ENCODE data around the gene GRK2. TPM values are rescaled to one million over a fixed set of nuclear protein-coding genes. Genes with fewer than 3 reads are reported as not detected.
"Not testable (repeated sequence)": the region's sequence is repeated elsewhere in the genome, so short reads cannot be mapped to it uniquely, and the experiment has no call there.

GRK2 gene
- total RNA-seq, result 100 to 1,000 TPM; 394 to 432 TPM

DNA sequence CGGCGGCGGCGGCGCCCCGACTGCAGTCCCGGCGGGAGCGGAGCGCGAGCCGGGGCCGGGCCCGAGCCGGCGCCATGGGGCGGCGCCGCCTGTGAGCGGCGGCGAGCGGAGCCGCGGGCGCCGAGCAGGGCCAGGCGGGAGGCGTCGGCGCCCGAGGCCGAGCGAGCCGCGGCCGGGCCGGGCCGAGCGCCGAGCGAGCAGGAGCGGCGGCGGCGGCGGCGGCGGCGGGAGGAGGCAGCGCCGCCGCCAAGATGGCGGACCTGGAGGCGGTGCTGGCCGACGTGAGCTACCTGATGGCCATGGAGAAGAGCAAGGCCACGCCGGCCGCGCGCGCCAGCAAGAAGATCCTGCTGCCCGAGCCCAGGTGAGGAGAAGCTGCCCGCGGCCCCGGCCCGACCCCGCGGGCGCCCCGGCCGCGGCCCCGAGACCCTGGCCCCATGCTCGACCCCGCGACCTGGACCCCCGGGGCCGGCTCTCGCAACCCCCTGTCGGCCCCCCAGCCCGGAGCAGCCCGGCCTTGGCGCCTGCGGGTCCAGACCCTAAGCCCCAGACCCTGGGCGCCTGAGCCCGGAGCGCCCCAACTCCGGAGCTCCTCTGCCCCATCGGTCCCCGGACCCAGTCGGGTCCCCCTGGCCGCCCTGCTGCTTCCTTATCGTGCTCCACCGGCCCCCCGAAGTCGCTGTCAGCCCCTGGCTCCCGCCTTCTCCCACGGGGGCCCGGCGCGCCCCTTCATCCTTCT lies at the start of gene GRK2:
Gene GRK2 (plus strand): TSS at position 25 of the 739 bp plus-strand sequence. CDS start 227 bp downstream, at position 252.
- Mint-ChIP-seq H3K36me3 (peaks cover 17% of the 10 kb centered on the region), H3K4me3 (peak within 1 kb of the TSS; percentile 99), H3K9me3 (no peaks in the 10 kb centered on the region), H3K27me3 (no peaks in the 10 kb centered on the region), H3K4me1 (ENCODE audit: low read depth in 2 of 2) (peaks cover 66 to 72% of the 10 kb centered on the region in 2 donors), H3K27ac (peak within 1 kb of the TSS; percentile 99 to 100)
- DNase-seq (ENCODE audit: low spot score) (no peak), ATAC-seq (peak; percentile 11 to 13)

DNA sequence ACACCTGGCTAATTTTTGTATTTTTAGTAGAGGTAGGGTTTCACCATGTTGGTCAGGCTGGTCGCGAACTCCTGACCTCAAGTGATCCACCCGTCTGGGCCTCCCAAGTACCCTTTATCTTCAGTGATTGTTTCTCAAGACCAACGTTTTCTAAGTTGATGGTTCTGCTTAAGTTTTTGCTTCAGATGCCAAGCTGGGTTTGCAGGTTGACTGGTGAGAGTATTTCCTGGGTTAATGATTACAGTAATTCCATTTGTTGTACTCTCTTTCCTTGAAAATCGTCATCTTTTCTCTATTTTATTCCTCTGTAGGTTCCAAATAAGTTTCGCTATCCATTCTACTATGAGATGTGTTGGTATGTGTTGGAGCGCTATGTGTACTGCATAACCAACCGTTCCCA lies 38.5 kb upstream of the GRK2 start:
- peaks cover 0 to 2% of the 10 kb centered on the region in 2 donors for H3K4me1 Mint-ChIP-seq (ENCODE audit: low read depth in 2 of 2)
- DNase-seq (ENCODE audit: low spot score) (no peak), ATAC-seq (no peak)
- no peaks in the 10 kb centered on the region for H3K27me3 Mint-ChIP-seq
- peaks cover 5% of the 10 kb centered on the region for H3K36me3 Mint-ChIP-seq
- H3K4me3 Mint-ChIP-seq, result no peak overlapping the region
- H3K9me3 Mint-ChIP-seq, result no peaks in the 10 kb centered on the region
- H3K27ac Mint-ChIP-seq, result peak overlapping the region in 1 of 2 donors; percentile 32

DNA sequence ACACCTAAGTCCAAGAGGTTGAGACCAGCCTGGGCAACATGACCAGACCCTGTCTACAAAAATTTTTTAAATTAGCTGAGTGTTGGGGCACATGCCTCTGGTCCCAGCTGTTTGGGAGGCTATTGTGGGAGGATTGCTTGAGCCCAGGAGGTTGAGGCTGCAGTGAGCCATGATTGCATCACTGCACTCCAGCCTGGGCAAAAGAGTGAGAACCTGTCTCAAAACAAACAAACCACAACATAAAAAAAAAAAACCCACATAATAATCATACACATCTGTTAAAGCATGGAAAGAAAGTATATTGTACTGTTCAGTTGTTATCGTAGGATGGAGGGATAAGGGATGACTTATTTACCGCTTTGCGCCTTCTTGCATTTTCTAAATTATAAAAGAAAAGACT lies 35.9 kb upstream of the GRK2 start:
- H3K27ac Mint-ChIP-seq, result no peak overlapping the region
- H3K9me3 Mint-ChIP-seq, result no peaks in the 10 kb centered on the region
- H3K4me1 Mint-ChIP-seq (ENCODE audit: low read depth in 2 of 2), result peaks cover 6 to 12% of the 10 kb centered on the region in 2 donors
- DNase-seq (ENCODE audit: low spot score) (no peak), ATAC-seq (no peak)
- H3K4me3 Mint-ChIP-seq, result no peak overlapping the region
- H3K27me3 Mint-ChIP-seq, result no peaks in the 10 kb centered on the region
- peaks cover 5% of the 10 kb centered on the region for H3K36me3 Mint-ChIP-seq

DNA sequence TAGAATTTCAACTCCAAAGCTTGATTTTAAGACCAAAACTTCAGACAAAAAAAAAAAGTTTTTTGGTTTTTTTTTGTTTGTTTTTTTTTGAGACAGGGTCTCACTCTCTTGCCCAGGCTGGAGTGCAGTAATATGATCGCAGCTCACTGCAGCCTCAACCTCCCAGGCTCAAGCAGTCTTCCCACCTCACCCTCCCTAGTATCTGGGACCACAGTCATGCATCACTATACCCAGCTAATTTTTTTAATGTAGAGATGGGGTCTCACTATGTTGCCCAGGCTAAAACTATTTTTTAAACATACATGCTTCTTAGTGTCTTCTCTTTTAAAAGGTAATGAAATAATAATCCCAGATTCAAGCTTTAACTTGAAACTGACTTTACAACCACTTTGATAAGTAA lies 35.4 kb upstream of the GRK2 start:
- Mint-ChIP-seq H3K4me3 (no peak overlapping the region), H3K27me3 (no peaks in the 10 kb centered on the region), H3K9me3 (no peaks in the 10 kb centered on the region), H3K27ac (no peak overlapping the region), H3K4me1 (ENCODE audit: low read depth in 2 of 2) (peaks cover 6 to 12% of the 10 kb centered on the region in 2 donors), H3K36me3 (peaks cover 5% of the 10 kb centered on the region)
- DNase-seq (ENCODE audit: low spot score), result no peak
- no peak for ATAC-seq

DNA sequence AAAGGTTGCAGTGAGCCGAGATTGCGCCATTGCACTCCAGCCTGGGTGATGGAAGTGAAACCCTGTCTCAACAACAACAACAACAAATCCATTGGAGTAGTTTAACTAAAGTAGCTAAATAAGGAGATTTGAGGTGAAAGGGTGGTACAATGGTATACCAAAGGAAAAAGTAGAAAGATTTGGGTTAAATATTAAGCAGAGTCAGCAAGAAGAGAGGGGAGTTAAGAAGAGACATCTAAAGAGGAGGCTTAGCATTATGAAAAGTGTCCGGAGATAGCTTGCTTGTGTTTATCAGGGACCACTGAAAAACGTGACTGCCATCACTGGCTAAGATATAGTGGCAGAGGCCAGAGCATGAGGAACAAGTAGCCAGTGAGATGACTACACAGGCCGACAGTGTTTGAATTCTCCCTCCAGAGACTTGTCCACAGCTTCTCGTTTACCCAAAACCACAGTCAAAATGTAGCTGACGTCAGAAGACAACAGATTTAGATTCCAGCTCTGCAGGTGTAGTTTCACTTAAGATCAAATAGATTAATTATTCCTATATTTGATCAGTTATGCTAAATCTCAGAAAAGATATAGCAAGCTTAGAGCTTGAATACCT lies 32.6 kb upstream of the GRK2 start:
- Mint-ChIP-seq H3K4me3 (no peak overlapping the region), H3K4me1 (ENCODE audit: low read depth in 2 of 2) (peaks cover 7 to 12% of the 10 kb centered on the region in 2 donors), H3K9me3 (no peaks in the 10 kb centered on the region), H3K27me3 (no peaks in the 10 kb centered on the region), H3K27ac (peak overlapping the region; percentile 2 to 30), H3K36me3 (no peaks in the 10 kb centered on the region)
- ATAC-seq (no peak), DNase-seq (ENCODE audit: low spot score) (no peak)

DNA sequence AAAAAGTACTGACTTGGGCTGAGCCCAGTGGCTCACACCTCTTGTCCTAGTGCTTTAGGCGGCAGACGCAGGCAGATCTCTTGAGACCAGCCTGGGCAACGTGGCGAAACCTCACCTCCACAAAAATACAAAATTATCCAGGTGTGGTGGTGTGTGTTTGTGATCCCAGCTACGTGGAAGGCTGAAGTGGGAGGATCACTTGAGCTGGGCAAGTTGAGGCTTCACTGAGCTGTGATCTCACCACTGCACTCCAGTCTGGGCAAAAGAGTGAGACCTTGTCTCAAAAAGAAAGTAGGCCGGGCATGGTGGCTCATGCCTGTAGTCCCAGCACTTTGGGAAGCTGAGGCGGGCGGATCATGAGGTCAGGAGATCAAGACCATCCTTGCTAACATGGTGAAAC lies 31.7 kb upstream of the GRK2 start:
- peaks cover 16 to 21% of the 10 kb centered on the region in 2 donors for H3K4me1 Mint-ChIP-seq (ENCODE audit: low read depth in 2 of 2)
- H3K27ac Mint-ChIP-seq, result peak overlapping the region; percentile 2 to 14
- not testable (repeated sequence) for DNase-seq (ENCODE audit: low spot score); H3K36me3 Mint-ChIP-seq; H3K27me3 Mint-ChIP-seq; H3K9me3 Mint-ChIP-seq; H3K4me3 Mint-ChIP-seq; ATAC-seq

DNA sequence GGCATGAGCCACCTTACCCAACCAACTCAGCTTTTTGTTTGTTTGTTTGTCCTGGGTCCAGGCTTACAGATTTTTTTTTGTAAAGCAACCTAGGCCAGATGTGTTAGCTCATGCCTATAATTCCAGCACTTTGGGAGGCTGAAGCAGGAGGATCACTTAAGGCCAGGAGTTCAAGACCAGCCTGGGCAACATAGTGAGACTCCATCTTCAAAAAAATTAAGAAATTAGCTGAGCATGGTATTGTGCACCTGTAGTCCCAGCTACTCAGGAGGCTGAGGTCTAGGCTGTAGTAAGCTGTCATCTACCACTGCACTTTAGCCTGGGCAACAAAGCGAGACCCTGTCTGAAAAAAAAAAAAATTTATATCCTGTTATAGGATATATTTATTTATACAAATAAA lies 28.7 kb upstream of the GRK2 start:
- no peak overlapping the region for H3K4me3 Mint-ChIP-seq
- no peaks in the 10 kb centered on the region for H3K9me3 Mint-ChIP-seq
- peaks cover 20% of the 10 kb centered on the region for H3K36me3 Mint-ChIP-seq
- ATAC-seq (no peak), DNase-seq (ENCODE audit: low spot score) (no peak)
- H3K27ac Mint-ChIP-seq, result no peak overlapping the region
- peaks cover 37 to 38% of the 10 kb centered on the region in 2 donors for H3K4me1 Mint-ChIP-seq (ENCODE audit: low read depth in 2 of 2)
- H3K27me3 Mint-ChIP-seq, result no peaks in the 10 kb centered on the region

DNA sequence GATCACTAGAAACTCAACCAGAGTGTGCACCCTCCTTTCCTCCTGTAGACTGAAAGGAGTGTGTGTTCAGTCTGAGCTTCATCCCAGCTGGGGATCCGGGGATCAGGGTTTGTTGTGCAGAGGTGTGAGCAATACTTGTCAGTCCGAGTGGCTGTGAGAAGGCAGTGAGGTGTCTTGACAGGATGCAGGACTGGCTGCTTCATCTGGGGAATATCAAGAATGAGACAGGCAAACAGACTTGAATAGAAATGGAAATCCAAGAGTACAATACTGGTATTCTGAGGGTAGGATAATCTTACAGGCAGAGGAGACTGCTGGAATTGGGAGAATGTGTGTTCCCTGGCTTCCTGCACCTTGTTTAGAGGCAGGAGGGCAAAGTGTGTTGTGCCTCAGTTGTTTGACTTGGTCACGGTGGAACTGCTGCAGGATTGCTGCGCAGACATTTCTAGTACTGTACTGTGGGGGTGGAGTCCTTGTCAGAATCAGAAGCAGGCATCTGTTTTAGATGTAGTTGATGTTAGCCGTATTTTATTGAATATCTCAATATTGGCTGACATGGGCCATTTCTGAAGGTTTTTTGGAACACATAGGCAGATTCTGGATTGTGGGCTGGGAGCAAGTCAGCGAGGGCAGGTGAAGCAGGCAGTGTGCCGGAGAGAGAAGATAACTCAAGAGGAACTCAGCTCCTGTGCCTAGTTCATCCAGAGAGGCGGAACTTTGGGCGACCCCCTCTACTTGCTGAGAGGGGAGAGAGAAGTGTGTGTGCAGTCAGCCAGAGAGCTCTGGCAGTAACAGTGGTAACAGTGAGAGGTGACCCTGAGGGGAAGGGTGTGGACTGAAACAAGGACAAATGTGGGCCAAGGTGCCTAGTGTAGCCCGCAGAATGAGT lies 27.1 kb upstream of the GRK2 start:
- Mint-ChIP-seq H3K4me3 (peak overlapping the region; percentile 100), H3K27ac (peak overlapping the region; percentile 99 to 100), H3K4me1 (ENCODE audit: low read depth in 2 of 2) (peaks cover 46 to 51% of the 10 kb centered on the region in 2 donors), H3K9me3 (no peaks in the 10 kb centered on the region), H3K36me3 (peaks cover 31% of the 10 kb centered on the region), H3K27me3 (no peaks in the 10 kb centered on the region)
- no peak for ATAC-seq
- no peak for DNase-seq (ENCODE audit: low spot score)

DNA sequence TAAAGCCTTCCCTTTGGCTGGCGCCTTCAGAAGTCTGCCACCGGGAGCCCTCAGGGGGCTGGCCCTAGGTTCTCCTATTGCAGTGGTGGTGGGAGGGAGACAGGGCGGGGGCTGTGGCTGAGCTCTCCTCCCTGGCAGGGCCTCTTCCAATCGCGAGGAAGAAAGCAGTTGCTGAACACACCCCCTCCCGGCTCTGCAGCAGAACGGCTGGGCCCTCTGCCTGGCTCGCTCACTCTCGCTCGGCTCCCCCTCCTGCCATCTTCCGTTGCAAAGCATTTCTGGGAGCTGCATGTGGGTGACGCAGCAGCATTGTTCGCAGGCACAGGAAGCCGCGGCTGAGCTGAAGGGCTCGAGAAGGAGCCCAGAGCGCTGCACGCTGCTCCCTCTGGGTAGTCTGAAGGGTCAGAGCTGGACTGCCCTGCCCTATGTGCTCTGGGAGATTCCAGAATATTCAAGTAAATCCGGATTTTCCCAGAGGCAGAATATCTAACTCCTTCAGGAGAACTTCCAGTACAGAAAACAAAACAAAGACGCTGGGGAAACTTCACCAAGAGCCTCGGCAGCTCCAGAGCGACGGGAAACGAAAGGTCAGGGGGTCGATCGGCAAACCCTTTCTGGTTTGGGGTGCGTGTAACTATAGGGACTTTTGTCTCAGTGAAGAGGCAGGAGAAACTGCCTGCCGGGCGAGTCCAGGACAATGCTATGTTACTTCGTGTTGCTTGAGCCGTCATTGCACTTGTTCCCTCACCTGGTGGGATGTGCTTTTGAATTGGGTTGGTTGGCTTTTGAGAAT lies 26.3 kb upstream of the GRK2 start:
- Mint-ChIP-seq H3K4me1 (ENCODE audit: low read depth in 2 of 2) (peaks cover 46 to 53% of the 10 kb centered on the region in 2 donors), H3K36me3 (peaks cover 36% of the 10 kb centered on the region), H3K27me3 (no peaks in the 10 kb centered on the region), H3K27ac (peak overlapping the region; percentile 99 to 100), H3K9me3 (no peaks in the 10 kb centered on the region), H3K4me3 (peak overlapping the region; percentile 100)
- DNase-seq (ENCODE audit: low spot score) (peak; percentile 98), ATAC-seq (peak; percentile 96 to 98)

DNA sequence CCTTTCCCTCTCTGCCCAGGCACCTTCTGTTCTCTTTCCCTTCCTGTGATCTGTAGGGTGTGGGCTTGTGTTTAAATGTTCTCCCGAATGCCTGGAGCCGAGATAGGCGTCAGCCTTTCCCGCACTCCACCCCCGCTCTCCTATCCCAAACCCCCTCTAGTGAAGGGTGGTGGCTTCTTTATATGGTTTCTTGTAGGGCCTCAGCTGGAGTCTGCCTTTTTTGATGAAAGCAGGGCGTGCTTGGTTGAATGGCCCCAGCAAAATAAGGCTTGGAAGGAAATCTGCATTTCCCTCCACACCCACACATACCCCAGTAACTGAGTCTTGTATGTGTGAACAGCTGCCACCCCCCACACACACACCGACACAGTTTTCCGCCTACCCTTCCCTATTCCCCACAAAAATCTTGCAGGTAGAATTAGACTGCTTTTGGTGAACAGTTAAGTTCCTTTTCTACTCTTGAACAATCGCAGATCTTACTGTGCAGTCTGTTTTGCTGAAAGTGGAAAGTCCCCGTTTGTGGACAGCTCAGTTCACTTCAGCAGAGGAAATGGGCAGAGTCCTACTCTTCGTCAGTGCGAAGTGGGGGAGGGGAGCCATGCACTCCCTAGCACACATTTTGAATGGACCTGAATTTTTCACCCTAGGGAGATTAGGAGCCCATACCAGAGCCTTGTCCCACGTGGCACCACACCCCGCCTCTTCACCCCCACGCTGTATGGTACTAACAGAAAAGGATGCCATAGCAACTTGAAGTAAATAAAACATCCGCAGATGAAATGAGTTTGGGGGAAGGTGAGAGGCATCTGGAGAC lies 25.5 kb upstream of the GRK2 start:
- peak; percentile 67 to 68 for ATAC-seq
- Mint-ChIP-seq H3K27ac (peak overlapping the region; percentile 99 to 100), H3K4me3 (peak overlapping the region; percentile 100), H3K4me1 (ENCODE audit: low read depth in 2 of 2) (peaks cover 50 to 61% of the 10 kb centered on the region in 2 donors), H3K36me3 (peaks cover 44% of the 10 kb centered on the region), H3K27me3 (no peaks in the 10 kb centered on the region), H3K9me3 (no peaks in the 10 kb centered on the region)
- DNase-seq (ENCODE audit: low spot score), result peak; percentile 90

DNA sequence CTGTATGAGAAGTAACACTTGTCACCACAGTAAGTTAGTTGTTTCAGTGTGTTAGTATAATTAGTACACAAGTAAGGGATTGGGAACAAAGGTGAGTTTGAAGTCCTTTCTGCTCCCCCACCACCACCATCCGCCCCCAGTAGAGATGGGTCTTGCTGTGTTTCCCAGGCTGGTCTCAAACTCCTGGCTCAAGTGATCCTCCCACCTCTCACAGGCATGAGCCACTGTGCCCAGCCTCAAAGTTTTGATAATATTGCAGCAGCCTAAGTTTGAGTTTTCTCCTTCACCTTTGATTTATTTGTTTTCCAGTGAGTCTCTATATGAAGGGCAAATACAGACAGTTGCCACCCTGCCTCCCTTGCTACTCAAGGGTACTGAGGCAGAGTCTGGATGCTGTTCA lies 23.7 kb upstream of the GRK2 start:
- Mint-ChIP-seq H3K27me3 (no peaks in the 10 kb centered on the region), H3K9me3 (no peaks in the 10 kb centered on the region), H3K4me3 (peak overlapping the region; percentile 100), H3K27ac (peak overlapping the region; percentile 99 to 100), H3K4me1 (ENCODE audit: low read depth in 2 of 2) (peaks cover 53 to 70% of the 10 kb centered on the region in 2 donors), H3K36me3 (peaks cover 49% of the 10 kb centered on the region)
- DNase-seq (ENCODE audit: low spot score) (no peak), ATAC-seq (no peak)

DNA sequence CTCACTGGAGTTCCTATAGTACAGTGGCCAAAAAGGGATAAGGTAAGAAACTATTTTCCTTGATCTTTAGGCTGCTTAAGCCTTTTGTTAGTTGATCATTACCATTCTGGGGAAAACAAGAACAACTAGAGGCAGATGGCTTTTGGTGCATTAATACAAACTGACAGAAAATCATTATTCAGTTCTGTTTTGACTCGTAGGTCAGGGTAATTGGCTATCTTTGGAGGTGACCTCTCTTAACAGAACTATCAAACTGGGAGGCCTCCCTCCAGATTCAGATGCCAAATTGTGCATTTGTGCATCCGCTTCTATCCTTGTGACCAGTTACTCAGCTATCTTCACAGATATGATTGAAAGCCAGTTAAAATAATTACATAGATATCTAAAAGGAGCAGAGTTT lies 23.2 kb upstream of the GRK2 start:
- Mint-ChIP-seq H3K27me3 (no peaks in the 10 kb centered on the region), H3K36me3 (peaks cover 53% of the 10 kb centered on the region), H3K4me1 (ENCODE audit: low read depth in 2 of 2) (peaks cover 56 to 74% of the 10 kb centered on the region in 2 donors), H3K27ac (peak overlapping the region; percentile 99 to 100), H3K4me3 (peak overlapping the region; percentile 100), H3K9me3 (no peaks in the 10 kb centered on the region)
- DNase-seq (ENCODE audit: low spot score) (no peak), ATAC-seq (no peak)
